GM21723 (cell line): ENCODE results near the gene MALRD1.
"Not testable (repeated sequence)": the region's sequence is repeated elsewhere in the genome, so short reads cannot be mapped to it uniquely, and the experiment has no call there.

Experiments
- ATAC-seq: cut with Tn5 transposase; IDR thresholded peaks from one replicate; pipeline ENCODE4 v1.9.1; 2021; ENCODE audit warnings: mild to moderate bottlenecking, moderate library complexity; ENCODE audit not compliant: unreplicated experiment

MALRD1 gene

DNA sequence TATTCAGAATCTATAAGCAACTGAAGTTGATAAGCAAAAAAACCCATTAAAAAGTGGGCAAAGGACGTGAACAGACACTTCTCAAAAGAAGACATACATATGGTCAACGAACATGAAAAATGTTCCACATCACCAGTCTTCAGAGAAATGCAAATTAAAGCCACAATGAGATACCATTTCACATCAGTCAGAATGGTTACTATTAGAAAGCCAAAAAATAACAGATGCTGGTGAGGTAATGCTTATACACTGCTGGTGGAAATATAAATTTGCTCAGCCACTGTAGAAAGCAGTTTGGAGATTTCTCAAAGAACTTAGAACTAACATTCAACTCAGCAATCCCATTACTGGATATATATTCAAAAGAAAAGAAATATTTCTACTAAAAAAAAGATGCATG, 434.8 kb downstream of the MALRD1 start:
- ATAC-seq, result no peak

DNA sequence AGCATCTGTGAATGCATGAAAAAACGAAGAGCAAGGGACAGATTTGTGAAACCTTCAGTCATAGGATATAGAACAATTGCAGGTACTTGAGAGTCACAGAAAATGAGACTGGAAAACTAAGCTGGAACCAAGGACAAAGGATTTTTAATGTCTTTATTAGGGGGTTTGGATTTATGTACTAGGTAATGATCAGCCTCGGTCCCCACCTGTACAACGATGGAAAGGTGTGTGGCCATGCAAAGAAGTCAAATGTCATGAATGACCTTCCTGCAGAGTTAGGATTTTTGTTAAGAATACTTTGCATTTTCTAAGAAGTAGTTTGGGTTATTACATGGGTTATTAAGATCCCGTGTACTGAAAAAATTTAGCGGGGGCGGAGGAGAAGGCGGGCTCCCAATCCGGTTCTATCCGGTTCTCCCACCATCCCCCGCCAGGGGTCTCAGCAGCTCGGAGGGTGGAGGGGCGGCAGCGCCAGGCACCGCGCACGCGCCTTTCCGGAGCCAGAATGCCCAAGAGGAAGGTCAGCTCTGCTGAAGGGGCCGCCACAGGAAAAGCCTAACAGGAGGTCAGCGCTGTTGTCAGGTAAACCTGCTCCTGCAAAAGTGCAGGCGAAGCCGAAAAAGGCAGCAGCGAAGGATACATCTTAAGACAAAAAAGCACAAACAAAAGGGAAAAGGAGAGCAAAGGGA, 440.1 kb downstream of the MALRD1 start:
- no peak for ATAC-seq

DNA sequence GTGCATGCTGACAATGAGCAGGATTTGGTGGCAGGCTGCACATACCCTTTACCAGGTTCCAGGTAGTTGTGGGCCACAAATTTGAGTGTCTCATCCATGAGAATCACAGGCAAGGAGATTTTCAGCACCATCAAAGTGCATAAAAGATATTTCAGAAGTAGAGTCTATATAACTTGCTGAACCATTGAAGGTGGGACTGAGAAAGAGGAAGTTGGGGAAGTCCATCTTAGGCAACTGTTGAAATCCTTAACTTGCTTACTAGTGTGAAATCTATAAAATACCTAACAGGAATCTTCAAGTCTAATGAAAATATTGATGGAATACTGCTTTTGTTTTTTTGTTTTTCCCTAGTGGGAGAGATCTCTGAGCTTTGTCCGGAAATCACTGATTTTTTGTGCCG, 442.6 kb downstream of the MALRD1 start:
- ATAC-seq, result no peak

DNA sequence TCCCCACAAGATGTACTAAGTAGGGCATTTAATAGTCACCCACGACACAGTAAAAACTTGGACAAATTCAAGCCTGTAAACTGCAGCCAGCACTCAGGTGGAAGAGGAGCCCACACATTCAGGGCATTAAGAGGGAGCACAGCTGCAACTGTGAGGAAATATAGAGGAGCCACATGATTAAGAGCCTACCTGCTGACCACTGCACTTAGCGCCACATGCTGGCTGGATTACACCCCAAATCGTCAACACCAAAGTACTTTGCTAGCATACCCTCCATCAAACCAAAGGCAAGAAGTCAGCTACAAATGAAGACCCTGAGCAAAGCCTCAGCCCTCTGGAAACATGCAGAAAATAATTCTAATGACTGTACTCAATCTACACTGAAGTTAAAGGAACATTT, 445.3 kb downstream of the MALRD1 start:
- ATAC-seq, result no peak

DNA sequence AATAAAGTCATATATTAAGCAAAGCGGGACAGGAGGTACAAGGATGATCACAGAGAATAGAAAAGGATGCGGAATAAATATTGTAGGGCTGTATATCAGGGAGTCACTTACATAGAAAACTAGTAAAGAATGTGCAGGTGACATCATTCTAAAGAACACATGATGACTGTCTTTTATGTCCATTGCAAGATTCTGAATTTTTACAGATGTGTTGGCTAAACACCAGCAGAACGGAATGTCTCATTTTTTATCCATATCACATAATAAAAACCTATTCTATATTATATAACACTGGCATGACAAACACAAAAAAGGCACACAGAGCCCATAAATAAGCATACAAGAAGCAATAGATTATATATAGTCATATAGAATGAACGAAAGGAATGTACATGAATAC, 448.4 kb downstream of the MALRD1 start:
- ATAC-seq, result no peak

DNA sequence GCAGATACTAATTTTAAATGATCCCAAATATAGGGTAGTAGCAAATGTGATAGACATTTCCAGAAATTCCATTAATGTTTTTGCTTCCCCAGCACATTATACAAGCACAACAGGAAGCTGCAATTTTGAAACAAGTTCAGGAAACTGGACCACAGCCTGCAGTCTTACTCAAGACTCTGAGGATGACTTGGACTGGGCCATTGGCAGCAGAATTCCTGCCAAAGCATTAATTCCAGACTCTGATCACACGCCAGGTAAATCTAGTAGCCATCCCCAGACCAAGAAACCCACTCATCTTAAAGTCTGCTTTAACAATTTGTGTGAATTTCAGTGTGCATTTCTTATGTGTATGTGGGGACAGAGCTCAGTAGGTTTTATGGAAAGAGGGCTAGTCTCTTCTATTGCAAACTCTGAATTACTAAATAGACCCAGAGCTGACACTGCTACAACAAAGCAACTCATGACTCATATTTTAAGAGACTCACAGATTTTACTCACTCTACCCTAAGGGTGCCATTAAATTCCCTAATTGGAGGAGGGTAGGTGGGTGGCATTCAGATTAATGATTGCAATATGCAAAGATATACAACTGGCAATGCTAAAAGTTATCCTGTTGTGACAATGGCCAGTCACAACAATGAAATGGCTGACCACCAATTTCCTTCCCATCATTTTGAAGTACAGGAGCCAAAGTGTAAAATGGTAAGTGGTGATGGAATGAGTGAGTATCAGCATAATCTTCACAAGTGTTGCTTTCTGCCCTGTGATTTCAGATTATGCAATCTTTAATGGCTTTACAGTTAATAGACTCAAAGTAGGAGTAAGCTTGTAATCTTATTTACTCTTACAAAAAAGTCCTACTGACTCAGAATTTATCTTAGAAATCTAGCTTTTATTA, 450.0 kb downstream of the MALRD1 start:
- ATAC-seq, result no peak

DNA sequence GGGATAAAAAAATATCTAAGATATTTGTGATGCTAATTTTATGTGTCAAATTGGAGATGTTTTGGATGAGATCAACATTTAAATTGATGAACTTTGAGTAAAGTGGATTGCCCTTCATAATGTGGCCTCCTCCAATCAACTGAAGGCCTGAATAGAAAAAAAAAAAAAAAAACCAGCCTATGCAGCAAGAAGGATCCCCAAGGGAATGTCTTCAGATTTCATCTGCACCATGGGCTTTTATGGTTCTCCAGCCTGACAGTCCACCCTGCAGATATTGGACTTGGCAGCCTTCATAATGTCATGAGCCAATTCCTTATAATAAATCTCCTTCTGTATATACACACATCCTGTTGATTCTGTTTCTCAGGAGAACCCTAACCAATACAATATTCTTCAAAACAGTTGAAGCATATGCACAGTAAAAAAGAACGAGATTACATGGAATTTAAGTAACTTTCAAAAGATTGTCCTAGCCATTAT, 450.7 kb downstream of the MALRD1 start:
- ATAC-seq, result no peak

DNA sequence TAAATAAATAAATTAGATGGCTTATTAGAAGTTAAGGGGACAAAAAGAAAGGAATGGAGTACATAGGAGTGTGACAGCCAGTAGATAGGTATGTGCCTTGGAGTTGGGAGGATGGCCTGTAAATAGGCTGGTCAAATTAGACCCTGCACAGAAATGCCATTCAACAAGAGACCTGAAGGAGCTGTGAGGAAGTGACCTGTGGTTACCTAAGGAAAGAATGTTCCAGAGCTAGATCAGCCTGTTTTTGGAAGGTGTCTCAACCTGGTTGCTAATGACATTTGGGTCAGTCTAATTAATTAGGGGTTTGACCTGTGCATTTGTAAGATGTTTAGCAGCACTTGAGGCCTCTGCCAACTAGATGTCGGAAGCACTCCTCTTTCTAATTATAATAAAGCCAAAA, 452.4 kb downstream of the MALRD1 start:
- ATAC-seq, result no peak

DNA sequence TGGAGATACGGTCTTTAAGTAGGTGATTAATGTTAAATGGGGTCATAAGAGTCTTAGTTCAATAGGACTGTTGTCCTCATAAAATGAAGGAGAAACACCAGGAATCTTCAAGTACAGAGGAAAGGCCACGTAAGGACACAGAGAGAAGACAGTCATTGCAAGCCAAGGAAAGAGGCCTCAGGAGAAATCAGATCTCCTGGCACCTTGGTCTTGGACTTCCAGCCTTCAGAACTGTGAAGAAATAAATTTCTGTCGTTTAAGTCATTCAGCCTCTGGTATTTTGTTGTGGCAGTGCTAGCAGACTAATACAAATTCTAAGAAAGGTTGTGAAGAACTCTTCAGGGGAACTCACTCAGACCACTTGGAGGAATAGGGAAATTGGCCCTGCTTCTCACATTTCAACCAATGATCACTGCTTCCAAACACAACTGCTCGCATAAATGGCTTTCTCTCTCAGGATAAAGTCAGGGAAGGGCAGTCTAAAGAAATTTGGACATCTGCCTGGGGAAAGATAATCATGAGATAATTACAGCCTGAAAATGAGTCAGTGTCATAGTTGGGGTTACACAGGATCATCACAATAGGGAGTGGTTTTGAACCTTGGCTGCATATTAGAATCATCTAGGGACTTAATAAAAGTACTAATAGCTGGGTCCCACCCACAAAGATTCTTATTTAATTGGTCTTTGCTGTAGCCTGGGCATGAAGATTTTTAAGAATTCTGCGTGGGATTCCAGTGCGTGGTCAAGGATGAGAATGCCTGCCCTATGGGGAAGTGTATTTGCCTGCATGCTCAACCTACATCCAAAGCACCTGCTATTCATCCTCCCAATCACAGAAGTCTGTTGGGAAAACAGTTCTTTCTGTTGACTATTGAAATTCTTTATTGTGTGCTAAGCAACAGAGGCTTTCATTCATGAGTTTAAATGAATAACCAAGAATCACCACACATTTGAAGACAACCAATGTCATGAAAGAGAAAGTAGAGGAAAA, 457.0 kb downstream of the MALRD1 start:
- ATAC-seq, result no peak

DNA sequence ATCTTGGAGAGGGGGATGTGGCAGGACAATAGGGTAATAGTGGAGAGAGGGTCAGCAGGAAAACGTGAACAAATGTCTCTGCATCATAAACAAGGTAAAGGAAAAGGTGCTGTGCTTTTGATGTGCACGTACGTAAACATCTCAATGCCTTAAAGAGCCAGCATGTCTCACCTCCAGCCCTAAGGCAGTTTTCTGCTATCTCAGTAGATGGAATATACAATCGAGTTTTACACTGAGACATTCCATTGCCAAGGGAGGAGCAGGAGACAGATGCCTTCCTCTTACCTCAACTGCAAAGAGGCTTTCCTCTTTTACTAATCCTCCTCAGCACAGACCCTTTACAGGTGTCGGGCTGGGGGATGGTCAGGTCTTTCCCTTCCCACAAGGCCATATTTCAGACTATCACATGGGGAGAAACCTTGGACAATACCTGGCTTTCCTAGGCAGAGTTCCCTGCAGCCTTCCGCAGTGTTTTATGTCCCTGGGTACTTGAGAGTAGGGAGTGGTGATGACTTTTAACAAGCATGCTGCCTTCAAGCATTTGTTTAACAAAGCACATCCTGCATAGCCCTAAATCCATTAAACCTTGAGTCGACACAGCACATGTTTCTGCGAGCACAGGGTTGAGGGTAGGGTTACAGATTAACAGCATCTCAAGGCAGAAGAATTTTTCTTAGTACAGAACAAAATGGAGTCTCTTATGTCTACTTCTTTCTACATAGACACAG, 461.6 kb downstream of the MALRD1 start:
- ATAC-seq, result not testable (repeated sequence)

DNA sequence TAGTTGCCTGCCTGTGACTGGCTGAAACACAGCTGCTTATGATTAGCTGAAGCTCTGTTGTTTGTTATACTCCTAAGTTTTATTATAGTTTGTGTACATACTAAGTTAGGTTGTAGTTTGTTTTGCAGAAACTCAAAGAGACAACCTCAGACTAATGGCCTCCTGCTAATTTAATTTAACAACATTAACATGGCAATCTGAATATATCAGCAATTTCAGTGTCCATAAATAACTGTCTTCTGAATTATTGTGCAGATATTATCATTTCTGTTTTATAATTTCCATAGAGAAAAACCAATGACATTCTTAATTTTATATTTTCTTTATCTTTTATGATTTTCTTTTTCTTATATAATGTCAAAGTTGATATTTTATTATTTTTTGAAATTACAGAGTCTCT, 469.5 kb downstream of the MALRD1 start:
- ATAC-seq, result no peak

DNA sequence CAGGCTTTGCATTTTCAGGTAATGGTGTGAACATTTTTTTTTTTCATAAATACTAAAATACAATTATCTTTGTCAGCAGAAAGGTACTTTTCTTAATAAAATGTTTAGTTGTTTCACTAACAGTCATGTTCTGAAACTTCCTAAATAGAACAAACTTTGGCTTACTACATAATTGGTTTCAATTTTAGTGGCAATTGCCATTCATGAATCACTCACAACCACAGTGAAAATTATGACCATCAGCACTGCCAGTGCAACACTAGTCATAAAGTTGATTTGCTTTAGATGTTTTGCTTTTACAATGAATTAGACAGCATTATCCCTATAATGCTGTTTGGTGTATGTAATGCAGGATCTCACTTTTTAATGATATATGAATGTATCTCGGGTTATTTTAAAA, 470.0 kb downstream of the MALRD1 start:
- no peak for ATAC-seq

DNA sequence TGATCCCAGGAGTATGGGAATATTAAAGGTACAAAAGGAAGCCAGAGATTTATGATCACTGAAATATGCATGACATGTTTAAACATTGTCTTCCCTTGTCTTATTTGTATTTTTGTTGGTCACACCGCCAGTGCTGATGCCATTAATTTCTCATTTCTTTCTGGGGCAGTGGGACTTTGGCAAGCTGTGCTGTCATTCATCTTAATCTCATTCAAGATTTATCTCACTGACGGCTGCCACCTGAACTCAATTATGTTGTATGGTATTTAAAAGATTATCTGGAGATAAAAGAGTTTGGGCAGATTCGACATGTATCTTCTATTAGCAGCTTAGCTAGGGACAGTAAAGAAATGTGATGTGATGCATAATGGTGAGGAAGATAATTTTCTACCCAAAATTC, 482.7 kb downstream of the MALRD1 start:
- no peak for ATAC-seq

DNA sequence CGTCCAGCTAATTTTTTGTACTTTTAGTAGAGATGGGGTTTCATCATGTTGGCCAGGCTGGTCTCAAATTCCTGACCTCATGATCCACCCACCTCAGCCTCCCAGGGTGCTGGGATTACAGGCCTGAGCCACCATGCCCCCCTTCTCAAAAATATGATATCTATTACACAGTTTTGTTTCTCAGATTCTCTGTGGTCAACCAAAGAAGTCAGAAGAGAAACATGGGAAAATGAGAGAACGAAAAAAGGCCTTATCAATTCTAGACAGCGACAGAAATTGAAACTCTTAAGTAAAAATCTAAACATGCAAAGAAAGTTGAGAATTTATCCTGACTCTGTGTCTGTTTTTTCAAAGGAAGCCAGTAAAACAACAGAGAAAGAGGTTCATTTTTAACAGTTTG, 483.8 kb downstream of the MALRD1 start:
- ATAC-seq, result no peak

DNA sequence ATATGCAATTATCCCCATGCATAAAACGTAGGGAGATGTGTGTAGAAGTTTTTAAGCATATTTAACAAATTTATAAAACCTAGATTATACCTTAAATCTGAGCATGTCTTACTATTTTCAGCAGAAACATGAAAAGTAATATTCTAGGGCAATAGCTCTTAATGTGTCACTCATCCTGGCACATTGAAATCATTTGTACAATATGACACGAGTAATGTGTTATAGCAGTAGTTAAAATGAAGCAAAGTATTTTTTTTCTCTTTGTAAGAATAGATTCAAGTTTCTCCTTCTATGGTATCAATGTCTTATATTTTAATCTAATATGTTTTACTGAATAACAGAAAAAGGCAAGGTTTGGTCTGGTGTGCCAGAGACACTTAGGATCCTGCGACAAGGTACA, 492.7 kb downstream of the MALRD1 start:
- no peak for ATAC-seq

DNA sequence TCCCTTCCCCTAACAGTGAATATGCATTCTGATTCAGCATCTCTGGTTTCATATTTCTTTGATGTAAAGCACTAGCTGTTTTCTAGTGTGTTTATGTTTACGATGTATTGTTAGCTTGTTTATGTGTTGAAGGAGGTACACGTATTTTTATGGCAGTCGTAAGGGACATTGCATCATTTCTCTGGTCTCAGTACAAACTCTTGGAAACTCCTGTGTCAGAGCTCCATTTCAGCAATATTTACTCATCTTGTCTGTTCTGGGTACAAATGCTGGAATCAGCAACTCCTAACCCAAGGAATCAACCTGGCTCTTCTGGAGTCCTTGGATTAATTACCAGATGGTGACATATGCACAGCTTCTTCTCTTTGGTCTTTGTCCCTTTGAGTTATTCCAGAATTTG, 497.6 kb downstream of the MALRD1 start:
- no peak for ATAC-seq

DNA sequence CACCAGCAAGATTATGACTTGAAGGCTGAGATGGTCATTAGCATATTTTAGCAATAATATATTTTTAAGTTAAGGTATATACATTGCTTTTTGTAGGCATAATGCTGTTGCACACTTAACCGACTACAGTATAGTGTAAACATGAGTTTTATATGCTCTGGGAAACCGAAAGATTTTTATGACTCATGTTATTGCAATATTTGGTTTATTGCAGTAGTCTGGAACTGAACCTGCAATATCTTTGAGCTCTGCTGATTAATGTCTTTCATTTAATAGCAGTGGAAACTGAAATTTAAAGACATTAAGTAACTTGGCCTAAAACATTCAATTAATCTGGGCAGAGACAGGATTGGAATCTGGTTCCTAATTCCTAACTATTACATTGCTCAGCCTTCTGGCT, 500.9 kb downstream of the MALRD1 start:
- ATAC-seq, result no peak

DNA sequence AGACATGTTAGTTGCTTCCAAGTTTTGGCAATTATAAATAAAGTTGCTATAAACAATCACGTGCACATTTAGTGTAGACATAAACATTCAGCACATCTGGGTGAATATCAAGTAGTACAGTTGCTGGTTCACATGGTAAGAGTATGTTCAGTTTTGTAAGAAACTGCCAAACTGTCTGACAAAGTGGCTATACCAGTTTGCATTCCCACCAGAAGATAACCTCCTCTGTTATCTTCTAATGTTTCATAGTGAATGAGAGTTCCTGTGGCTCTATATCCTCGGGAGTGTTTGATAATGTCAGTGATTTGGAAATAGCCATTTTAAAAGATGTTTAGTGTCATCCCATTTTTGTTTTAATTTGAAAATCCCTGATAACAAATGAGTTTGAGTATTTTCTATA, 508.1 kb downstream of the MALRD1 start:
- ATAC-seq, result no peak

DNA sequence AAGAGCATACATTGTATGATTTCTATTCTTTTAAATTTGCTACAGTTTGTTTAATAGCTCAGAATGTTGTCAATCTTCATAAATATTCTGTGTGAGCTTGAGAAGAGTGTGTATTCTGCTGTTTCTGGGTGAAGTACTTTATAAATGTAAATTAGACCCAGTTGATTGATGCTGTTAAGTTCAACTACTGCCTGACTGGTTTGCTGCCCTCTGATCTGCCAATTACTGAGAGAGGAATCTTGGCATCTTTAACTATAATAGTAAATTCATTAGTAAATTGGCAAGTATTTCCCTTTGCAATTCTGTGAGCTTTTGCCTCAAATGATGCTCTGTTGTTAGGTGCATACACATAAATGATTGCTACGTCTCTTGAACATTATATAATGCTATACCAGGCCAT, 512.6 kb downstream of the MALRD1 start:
- no peak for ATAC-seq

DNA sequence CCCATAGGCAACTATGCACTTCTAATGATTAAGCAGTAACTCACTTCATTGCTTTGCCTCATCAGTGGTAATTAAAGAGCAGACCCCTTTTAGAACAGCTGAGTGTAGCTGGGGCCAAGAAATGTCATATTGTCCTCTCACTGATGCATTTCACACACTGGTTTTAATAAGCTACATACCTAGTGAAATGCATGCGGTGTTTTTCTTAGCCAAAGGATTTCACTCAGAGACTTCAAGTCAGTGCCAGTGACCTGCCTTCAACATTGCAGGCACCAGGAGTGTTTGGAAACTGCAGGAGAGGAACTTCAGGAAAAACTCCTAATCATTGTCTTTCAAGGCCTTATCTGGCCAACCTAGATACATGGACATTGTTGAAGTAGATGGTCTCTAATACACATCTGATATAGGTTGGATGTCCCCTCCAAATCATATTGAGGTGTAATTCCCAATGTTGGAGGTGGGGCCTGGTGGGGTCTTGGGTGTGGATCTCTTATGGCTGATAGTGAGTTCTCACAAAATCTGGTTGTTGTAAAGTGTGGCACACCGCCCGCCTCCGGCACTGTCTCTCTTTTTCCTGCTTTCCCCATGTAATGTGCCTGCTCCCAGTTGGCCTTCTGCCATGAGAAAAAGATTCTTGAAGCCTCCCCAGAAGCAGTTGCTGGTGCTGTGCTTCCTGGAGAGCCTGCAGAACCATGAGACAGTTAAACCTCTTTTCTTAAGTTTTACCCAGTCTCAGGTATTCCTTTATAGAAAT, 515.0 kb downstream of the MALRD1 start:
- ATAC-seq, result no peak
